GM21515 (cell line): ENCODE results near the gene PEX26.
"Not testable (repeated sequence)": the region's sequence is repeated elsewhere in the genome, so short reads cannot be mapped to it uniquely, and the experiment has no call there.

Experiments used
- ATAC-seq: cut with Tn5 transposase; IDR thresholded peaks from one replicate; pipeline ENCODE4 v1.9.1; 2021; ENCODE audit not compliant: unreplicated experiment

Gene PEX26

DNA sequence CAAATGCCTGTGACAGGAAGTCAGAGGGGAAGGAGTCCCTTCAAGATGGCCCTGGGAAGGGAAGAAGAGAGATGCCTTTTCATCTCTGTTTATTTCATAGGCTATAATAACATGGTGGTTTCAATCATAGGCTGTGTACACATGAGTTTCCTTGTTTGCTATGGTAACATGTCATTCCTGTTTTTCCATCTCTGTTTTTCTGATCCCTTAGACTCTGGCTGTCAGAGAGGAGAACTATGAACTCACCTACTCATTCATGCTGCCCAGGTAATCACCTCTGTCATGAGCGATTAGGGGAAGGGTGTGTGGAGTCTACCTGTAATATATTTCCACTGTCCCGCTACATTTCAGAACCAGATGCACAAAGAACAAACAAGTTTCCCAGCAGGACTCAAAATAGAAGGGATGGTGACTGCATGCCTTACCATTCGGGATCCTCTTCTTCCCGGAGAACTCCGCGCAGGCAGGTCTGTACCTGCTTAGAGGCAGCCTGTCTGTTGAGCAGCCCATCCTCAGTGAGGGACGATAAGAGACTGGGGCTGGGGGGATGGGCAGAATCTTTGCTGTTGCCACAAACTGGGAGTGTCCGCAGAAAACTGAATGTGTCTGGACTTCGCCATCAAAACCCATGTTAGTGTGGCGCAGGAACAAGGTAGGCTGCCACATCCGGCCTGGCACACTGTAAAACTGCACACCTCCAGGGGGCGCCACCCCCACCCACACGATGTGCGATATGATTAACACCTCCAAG lies 7.1 kb upstream of the PEX26 start:
- no peak for ATAC-seq

DNA sequence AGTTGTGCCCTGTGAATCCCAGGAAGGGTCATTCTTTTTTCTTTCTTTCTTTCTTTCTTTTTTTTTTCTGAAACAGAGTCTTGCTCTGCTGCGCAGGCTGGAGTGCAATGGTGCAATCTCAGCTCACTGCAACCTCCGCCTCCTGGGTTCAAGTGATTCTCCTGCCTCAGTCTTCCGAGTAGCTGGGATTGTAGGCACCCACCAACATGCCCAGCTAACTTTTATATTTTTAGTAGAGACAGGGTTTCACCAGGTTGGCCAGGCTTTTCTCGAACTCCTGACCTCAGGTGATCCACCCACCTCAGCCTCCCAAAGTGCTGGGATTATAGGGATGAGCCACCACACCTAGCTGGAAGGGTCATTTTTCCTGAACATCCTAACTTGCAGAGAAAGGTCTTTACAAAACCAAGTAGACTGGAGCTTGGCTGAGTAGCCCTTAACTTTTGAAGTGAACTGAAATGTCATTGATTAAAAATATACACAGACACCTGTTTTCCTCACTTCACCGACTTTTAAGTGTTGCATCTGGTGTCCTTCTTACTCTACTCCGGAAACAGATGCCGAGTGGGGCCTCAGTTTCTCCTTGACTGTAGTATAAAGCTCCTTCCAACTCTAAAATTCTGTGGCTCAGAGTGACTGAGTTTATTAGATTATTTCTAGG lies 6.4 kb upstream of the PEX26 start:
- ATAC-seq, result not testable (repeated sequence)

DNA sequence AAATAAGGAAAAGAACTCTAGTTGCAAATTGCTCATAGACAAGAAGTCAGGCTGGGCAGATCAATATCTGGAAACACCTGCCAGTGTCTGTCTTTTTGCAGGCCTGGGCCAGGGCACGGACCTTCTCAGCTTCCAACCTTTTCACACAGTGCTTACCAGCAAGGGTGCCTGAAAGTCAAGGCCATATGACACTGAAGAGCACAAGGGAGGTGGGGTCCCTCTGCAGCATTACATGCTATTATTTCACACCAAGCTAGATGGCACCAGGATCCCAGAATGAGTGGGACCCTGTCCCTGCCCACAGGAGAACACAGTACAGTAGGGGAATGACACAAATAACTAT lies 5.9 kb upstream of the PEX26 start:
- ATAC-seq, result no peak

DNA sequence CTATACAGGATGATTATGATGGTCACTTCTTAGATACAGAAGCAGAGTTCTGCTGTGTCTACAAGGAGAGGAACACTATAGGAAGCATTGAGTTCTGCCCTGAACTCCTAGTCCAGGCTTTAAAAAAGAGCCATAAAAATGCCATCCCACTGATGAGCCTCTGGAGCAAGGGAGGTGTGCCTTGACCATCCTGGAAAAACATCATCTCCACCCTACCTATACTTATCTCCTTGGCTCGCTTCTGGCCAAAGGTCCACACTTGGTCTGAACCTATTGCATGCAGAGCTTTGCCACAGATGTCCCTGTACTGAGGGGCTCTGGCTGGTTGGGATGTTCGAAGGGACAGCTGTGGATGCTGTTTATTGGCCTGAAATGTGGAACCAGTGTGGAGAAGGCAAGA lies 4.3 kb upstream of the PEX26 start:
- no peak for ATAC-seq

DNA sequence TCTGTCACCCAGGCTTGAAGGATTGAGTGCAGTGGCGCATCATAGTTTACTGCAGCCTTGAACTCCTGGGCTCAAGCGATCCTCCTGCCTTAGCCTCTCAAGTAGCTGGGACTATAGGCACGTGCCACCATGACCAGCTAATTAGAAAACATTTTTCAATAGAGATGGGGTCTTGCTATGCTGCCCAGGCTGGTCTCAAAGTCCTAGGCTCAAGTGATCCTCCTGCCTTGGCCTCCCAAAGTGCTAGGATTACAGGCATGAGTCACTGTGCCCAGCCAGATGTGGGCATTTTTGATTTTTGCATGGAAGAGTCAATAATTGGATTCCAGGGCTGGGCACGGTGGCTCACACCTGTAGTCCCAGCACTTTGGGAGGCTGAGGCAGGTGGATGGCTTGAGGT lies 3.9 kb upstream of the PEX26 start:
- ATAC-seq, result not testable (repeated sequence)

DNA sequence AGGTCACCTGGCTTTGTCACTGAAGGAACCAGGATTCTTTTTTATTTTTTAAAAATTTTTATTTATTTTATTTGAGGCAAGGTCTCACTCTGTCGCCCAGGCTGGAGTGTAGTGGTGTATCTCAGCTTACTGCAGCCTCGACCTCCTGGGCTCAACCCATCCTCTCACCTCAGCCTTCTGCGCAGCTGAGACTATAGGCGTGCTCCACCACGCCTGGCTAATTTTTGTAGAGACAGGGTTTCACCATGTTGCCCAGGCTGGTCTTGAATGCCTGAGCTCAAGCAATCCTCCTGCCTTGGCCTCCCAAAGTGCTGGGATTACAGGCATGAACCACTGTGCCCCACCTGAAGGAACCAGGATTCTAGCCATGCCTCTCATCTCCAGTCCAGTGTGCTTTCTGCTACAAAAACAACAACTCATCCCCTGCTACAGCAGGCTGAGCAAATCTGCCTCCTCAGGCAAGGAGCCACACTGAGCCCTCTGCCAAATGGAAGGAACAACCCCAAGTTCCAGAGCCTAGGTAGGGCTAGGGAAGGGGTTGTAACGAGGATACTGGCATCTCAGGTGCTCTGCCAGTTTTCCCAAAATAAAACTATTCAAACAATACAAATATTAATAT lies 2.6 kb upstream of the PEX26 start:
- no peak for ATAC-seq

DNA sequence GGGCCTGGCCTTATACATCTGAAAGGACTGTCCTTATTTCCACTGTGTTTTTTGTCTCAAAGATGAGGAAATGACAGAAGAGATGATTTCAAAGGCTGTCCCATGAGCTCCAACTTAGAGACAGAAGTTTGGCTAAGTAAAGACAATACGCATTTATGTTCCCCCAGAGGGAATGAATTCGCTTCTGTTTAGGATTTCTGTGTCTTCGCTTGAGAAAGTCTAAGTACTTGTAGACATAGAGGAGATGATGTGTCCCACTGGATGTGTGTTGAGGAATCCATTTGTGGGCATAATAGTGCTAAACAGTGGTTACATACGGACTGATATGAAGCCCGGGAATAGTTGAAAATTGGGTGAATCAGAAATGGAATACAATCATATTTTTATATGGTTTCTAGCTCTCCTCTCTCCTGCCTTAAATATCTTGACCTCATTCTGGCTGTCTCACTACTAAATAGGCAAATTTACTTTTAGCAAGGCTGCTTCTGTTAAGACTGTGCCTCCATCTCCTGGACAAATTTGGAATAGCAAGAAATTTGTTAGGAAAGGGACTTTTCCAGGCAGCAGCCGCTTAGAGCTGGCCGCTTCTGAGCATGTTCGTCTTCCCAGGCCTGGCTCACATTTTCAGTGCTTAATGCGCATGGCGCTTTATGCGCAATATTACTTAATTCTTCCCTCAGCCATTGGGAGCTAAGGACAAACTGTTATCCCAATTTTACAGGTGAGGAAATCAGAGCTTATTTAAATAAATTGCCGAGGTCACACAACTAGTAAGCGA lies 1.9 kb upstream of the PEX26 start:
- no peak for ATAC-seq

DNA sequence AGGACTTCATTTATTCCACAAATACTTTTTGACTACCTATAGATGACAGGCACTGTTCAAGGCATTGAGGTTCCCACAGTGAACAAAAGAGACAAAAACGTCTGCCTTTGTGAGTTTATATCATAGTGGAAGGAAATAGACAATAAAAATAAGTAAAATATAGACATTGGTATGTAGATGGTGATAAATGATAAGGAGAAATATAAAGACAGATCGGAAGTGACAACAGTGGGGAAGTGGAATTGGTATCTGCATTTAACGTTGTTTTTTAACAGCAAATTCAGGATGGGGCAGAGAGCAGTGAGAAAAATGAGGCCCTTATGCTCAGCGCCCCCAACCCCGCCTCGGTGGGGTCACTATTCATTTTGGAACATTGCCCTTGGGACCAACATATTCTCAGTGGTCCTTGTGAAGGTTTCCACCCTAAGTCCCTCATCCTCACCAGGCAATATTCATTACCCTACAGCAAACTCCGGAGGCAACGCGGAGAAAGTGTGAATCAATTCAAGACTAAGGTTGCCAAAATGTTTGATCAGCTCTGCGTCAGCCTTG lies 627 bp upstream of the PEX26 start:
- no peak for ATAC-seq

DNA sequence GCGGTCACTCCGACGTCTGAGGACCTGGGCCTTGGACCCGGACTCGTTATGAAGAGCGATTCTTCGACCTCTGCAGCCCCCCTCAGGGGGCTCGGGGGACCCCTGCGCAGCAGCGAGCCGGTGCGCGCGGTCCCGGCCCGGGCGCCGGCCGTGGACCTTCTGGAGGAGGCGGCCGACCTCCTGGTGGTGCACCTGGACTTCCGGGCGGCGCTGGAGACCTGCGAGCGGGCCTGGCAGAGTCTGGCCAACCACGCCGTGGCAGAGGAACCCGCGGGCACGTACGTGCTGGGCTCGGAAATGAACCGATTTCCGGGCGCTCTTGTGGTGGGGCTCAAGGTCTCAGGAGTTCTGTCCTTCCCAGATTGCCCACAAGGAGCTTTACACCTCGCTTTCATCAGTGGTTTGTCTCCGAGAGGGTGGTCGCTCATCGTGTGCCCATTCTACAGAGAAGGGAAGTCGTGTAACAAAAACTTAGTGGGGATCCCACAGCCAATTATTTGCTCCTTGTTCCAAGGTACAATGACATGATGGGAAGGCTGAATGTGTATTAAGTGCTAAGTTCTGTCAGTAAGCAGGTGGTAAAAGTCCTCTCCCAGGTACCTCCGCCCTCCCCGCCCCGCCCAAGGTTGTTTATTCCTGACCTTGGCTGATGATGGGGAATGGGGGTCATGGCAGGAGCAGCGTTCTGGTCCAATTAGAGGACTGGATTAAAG lies 695 bp downstream of the PEX26 start:
- ATAC-seq, result peak; percentile 12

DNA sequence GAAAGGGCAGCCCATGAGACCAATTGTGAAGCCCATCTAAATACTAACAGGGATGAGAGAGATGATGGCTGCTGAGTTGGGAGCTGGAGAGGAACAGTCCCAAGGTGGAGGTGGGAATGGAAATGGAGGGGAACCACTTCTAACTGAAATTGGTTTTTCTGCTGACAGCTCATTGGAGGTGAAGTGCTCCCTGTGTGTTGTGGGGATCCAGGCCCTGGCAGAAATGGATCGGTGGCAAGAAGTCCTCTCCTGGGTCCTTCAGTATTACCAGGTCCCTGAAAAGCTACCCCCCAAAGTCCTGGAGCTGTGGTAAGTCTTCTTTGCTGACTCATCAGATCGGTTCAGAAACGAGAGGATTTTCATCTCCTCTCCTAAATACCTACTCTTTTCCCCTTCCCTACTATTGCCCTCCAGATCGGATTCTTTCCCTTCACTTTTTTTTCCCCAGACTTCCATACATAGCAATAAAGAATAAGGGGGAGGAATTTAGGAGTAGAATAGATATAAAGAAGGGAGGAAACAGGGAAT lies 2.0 kb downstream of the PEX26 start:
- ATAC-seq, result no peak

DNA sequence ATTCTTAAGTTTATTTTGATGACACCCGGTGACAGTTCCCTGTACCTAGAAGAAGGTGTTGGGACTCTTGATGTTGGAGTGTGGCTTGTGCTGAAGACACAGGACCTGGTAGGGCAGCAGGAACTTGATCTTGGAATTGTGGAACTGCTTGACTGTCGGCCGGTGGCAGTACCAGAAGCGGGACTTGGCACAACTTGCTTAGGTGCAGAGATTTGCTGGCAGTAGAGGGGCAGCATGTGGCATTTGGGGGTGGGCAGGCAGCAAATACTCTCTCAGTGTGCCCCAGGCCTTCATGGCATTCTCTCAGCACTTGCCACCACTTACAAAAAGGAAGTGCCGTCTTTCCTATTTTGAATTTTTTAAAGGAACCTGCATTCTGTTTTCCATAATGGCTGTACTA lies 3.6 kb downstream of the PEX26 start:
- no peak for ATAC-seq

DNA sequence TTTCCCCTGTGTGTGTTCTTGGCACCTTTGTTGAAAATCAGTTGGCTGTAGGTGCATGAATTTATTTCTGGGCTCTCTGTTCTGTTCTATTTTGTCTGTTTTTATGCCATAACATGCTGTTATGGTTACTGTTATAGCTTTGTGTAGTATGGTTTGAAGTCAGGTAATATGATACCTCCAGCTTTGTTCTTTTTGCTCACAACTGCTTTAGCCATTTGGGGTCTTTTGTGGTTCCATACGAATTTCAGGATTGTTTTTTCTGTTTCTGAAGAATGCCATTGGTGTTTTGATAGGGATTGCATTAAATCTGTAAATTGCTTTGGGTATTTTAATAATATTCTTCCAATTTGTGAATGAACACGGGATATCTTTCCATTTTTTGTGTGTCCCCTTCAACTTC lies 4.7 kb downstream of the PEX26 start:
- no peak for ATAC-seq

DNA sequence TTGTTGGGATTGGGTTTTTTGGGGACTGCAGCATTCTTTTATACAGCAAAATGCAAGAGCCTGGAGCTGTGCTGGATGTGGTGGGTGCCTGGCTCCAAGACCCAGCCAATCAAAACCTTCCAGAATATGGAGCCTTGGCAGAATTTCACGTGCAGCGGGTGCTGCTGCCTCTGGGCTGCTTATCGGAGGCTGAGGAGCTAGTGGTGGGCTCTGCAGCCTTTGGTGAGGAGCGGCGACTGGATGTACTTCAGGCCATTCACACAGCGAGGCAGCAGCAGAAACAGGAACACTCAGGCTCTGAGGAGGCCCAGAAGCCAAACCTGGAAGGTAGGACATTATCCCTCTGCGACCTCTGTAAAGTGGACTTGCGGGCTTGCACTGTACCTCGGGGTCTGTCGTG lies 5.6 kb downstream of the PEX26 start:
- no peak for ATAC-seq

DNA sequence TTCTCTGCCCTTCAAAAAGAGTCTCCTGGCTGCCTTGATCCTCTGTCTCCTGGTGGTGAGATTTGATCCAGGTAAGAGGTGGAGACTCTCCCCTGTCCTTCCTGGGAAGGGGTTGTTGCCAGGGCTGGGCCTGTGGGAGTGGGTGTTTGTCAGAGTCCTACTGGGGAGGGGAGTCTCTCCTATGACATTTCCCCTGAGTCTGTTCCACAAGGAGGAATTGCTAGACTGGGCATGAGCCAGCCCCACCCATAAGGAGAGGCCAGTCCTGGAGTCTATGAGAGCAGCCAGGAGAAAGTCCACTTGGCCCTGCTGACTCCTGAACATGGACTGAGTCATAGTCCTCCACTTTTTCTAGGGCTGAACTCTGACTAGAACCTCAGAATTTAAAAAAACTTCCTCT lies 7.4 kb downstream of the PEX26 start:
- ATAC-seq, result no peak

DNA sequence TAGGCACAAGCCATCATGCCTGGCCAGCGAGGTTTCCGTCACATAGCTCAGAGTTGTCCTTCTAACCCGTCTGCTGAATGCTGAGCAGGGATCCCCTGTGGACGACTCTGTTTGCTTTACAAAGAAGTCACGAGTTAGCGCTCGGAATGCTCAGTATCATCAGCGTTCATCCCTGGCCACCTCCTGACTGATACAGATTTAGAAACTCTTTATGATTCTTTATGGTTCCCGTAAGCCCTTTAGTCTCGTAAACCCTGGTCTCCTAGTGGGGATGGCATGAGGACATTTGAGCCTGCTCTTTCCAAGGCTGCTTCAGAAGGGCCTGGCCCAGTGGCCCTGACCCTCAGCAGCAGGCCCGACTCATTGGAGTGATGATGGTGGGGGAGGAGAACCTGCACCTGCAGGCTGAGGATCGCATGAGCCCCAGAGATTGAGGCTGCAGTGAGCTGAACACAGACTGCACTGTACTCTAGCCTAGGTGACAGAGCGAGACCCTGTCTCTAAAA lies 9.6 kb downstream of the PEX26 start:
- ATAC-seq, result no peak

DNA sequence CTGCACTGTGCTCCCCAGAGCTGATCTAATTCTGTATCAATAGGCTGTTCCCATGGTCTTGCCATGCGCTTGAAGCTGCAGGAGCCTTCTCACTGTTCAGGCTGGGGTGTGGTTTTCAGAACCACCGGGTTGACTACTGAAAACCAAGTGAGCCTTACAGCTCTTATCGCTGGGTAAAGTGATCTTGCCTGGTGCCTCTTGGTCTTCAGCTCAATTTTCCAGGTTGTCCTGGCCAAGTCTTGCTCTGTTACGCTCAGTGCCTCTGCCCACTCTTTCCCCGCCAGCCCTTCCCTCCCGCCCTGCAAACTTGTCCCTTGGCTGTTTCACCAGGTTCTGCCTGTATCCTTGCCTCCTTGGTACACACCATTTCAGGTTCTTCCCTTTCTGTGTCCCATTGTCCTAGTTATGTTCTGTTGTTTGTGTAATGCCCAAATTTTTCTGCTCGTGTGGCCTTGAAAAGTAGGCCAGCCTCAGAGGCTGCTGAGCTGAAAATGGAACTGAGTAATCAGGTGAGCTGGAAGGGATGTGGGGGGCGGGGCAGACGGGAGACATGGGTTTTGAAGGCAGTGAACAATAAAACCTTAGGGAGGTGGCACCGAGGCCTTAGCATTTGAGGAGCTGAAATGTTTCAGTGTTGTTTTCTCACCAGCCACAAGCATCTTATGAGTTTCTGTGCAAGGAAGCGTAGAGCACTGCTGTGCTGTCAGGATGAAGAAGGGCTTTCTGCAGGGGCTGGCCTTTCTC lies 11.2 kb downstream of the PEX26 start:
- no peak for ATAC-seq

DNA sequence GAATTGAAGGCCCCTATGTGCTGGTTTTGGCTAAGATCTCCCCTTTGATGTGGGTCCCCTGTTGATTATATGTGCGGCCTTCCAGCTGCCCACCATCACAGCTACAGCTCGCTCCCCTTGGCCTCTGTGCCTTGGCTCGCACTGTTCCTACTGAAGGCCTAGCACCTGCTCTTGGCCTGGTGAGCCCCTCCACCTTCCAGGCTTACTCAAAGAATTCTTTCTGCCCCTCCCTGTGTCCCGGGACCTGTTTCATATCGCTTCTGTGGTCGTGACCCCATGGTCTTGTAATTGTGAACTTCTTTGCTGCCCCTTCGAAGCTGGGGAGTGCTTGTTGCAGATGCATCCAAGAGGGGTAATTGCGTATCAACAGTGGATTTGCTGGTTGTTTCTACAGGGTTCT lies 12.5 kb downstream of the PEX26 start:
- no peak for ATAC-seq

DNA sequence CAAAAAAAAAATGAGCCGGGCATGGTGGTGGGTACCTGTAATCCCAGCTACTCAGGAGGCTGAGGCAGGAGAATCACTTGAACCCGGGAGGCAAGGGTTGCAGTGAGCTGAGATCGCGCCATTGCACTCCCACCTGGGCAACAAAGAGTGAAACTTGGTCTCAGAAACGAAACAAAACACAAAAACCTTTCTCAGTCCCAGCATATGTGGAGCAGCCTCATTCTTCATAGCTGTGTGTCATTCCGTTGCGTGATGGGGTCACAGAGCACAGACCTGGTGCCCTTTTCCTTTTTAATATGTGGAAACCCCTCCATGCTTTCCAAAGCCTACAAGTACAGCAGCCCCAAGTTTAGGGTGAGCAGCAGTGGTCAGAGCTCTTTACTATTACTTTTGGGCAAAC lies 13.7 kb downstream of the PEX26 start:
- no peak for ATAC-seq

DNA sequence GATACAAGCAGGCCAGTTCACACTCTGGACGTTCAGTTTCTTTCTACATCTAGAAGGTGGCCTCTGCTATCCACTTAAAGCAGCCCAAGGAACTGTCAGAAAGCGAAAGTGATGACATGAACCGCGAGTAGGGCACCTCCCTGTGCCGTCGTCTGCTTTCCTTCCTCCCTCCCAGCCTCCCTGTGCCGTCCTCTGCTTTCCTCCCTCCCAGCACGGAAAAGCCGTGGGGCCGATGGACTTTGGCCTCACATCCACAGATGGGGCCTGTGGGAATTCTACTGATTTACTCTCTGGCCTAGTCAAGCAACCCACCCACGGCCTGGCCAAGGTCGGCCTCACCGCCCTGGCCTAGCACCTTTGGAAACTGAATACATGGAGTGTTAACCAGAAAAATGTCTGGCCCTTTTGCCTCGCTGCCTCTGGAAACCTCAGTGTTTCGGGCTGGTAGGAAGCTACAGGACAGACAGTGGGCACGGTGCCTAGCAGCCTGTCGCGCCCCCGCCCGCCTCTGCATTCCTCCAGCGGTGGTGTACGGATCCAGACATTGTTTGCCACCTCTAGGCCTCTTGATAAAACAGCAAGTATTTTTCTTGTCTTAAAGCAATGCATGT lies 14.2 kb downstream of the PEX26 start:
- ATAC-seq, result no peak
